Astrocyte (in vitro differentiated cells and primary cell): ENCODE results near the gene POU6F2.

ENCODE experiments used
- CTCF ChIP-seq: IDR thresholded peaks from 2 replicates; pipeline ENCODE4 v1.5.1; 2011; ENCODE audit warnings: low read depth, mild to moderate bottlenecking, inconsistent platforms, low read length, moderate library complexity; ENCODE audit not compliant: insufficient read depth
- EZH2 ChIP-seq: IDR thresholded peaks from 2 replicates; pipeline ENCODE4 v1.6.1; 2012; ENCODE audit warnings: mild to moderate bottlenecking, low read length, inconsistent platforms; ENCODE audit not compliant: insufficient read depth

- TF ChIP-seq CTCF (no peak), EZH2 (no peak)
Measured at GRCh38 chr7:38951213-38951612, 26.5 kb upstream of the POU6F2 start.
